Body of pancreas (tissue), 4 donors: ENCODE results near the gene ACAP2.

Experiments used
- CTCF ChIP-seq, 7 experiments: fragments of 450-650 bp in 4 of 7; fragments of 200-600 bp in 3 of 7; sonication (generic) in 3 of 7; IDR thresholded peaks; one replicate each; pipeline ENCODE4 v1.5.1; 2016 to 2019; ENCODE audit warnings: antibody characterized with exemption in 7 of 7
- POLR2A ChIP-seq, 3 donors: fragments of 450-650 bp; IDR thresholded peaks; one replicate each; pipeline ENCODE4 v1.6.1; 2016; ENCODE audit warnings: antibody characterized with exemption in 3 of 3, mild to moderate bottlenecking in 2 of 3

- TF ChIP-seq CTCF (IDR thresholded peaks at IDR 0.05) (no peak), POLR2A (IDR thresholded peaks at IDR 0.05) (no peak)
Measured at GRCh38 chr3:195447201-195447600, 4.4 kb upstream of the ACAP2 start.
